HG03565 (cell line): ENCODE data around the gene OR10J1.
"Not testable (repeated sequence)": the region's sequence is repeated elsewhere in the genome, so short reads cannot be mapped to it uniquely, and the experiment has no call there.

ENCODE experiments used
- ATAC-seq: cut with Tn5 transposase; IDR thresholded peaks from one replicate; pipeline ENCODE4 v1.9.1; 2021; ENCODE audit warnings: mild to moderate bottlenecking, moderate library complexity; ENCODE audit not compliant: unreplicated experiment

OR10J1 gene, protein sequence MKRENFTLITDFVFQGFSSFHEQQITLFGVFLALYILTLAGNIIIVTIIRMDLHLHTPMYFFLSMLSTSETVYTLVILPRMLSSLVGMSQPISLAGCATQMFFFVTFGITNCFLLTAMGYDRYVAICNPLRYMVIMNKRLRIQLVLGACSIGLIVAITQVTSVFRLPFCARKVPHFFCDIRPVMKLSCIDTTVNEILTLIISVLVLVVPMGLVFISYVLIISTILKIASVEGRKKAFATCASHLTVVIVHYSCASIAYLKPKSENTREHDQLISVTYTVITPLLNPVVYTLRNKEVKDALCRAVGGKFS

DNA sequence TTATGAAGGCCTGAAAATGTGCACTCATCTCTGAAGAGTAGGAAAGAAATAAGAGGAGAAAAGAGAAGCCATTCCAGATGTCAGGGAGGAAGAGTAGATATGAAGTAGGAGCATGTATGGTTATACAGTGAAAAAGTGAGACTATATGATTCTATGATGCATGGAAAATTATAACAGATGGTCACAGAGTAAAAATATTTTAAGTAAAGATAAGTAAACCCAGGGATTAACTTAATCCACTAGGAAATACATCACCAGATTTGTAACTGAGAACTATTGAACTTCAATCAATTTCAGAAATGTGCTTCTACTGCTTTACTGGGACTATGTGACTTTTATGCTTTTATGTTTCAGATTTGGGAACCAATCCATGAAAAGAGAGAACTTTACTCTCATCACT lies at the start of gene OR10J1:
TSS of gene OR10J1 (plus strand) at position 301 of the 400 bp plus-strand sequence. CDS start at position 371, 70 bp downstream.
- ATAC-seq, result no peak

DNA sequence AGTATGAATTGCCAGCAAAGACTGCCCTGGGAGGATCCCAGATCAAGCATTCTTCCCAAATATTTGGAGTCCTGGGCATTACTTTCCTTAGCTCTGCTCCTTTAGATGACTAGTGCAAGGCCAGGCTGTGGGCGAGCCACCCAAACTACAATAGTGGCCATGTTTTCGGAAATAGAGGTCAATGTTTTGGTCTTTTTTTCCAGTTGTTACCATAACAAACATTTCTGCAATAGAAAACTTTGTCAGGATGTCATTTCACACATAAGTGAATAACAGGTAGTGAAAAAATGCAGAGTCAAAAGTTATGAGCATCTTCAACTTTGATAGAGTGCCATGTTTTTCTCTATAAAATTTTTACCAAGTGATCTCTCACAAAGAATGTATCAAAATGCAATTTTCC lies 32.7 kb upstream of the OR10J1 start:
- ATAC-seq, result no peak

DNA sequence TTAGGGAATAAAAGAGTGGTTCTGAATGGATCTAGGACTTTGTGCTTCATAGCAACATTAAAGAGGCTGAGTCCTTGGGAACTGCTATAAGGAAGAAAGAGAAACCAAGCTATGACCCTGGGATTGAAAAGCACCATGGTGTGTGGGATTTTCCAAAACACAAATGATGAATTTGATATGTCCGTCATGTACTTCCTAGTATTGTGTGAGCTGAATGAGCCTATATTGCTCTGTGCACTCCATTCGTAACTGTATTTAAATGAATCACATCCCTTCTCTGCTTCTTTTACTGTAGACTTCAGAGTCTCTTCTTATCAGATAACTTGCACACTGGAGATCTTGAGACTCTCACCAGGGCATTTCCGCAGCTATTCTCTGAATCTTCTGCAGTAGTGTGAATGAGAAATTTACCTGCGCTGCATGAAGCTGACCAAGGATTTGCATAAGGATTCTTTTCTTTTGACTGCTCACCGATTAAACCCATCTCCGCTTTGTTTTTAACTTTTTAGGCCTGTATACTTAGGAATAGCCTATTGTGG lies 30.6 kb upstream of the OR10J1 start:
- ATAC-seq, result no peak

DNA sequence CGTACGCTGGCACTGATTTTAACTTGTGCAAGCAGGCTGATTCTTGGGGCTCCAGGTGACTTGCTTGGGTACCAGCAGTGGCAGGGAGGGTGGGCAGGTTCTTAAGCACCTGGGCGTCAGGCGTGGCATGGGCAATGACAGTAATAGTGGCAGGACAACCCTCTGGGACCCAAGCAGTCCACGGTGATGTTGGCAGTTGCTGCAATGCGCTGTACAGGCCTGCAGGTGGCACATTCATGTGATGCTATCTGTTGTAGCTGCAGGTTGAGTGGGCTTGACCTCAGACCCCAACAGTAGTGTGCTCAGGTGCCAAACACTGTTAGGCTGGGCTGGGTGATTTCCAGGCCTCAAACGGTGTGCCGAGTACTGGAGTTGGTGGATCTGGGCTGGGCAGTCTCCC lies 17.7 kb upstream of the OR10J1 start:
- ATAC-seq, result no peak

DNA sequence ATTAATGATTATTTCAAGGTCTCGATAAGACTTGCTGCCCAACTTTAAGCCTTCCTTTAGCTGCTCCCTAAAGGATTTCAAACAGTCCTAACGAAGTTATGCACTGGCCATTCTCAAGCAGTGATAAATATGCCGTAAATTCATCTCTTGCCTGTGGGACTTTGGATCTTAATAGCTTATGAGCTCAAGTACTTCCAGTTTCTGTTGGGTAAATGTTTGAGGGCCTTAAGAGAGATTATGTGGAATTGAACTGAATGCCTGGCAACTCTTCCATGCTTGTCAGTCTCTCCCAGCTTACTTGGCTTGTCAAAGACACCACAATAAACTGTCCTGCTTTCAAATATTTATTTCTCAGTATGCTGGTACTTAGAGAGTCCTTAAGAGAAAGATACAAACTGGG lies 11.0 kb upstream of the OR10J1 start:
- ATAC-seq, result no peak

DNA sequence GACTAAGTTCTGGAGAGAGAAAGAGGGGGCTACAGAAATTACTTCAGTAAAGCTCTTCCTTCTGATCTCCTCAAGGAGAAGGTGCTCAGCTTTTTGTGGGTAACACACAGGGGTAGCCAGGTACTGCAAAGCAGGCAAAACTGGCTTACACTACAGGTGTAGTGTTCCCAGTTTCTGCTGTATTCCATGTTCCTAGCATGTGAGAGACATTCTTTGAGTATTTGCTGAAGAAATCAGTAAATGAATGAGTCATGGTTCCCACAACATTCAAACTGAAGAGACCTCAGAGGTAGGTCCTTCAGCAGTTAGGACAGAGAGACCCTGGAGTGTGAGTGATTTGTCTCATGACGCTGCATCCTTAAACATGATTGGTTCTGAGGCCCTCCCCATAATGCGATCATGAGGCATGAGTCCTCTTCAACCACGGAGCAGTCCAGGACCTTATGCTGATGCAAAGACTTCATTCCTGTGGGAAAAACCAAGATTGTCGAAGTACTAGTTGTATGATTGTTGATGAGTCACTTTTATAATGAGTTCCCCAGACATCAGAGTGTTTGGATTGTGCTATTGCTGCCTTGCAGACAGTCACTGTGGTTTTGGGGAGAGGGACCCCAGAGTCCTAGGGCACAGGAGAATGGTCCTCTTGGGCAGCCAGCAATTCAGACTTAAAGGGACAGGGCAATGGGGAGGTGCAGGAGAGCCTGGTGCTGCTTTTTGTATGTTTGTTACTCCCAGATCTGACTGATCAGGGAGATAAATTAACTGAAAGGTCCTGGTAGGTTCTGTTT lies 10.3 kb upstream of the OR10J1 start:
- no peak for ATAC-seq

DNA sequence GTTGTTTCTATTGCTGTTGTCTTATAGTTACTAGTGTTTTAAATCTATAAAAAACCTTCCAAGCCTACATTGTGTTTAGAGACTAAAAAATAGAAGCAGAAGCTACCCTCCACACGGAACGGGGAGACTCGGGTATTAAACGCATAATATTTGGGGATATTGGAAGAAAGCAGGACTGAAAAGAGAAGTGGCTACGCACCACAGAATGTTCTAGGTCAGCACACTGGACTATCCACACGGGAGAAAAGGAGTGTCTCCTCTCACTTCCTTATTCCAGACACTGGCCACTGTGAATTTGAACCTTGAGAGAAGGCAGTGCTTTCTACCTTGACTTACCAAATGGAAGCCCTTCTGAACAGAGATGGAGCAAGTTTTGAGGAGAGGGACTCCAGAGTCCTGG lies 8.5 kb upstream of the OR10J1 start:
- ATAC-seq, result no peak

DNA sequence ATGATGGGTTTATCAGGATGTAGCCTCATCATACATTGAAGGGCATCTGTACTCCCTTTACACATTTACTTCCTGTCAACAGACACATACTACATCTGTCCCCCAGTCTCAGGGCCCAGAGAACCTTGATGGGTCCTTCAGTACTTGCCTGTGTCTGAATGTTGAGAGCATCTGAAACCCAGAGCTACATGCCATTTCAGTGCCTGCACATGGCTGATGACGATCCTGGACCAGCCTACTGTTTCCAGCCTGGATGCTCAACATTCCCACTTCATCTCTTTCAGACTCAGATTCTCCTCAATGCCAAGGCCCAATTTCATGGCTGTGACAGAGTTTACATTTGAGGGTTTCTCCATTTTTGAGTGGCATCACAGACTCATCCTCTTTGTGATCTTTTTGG lies 7.6 kb upstream of the OR10J1 start, which contains the start of gene OR10J4:
TSS of gene OR10J4 (plus strand) at position 301 of the 400 bp plus-strand sequence.
- ATAC-seq, result no peak

DNA sequence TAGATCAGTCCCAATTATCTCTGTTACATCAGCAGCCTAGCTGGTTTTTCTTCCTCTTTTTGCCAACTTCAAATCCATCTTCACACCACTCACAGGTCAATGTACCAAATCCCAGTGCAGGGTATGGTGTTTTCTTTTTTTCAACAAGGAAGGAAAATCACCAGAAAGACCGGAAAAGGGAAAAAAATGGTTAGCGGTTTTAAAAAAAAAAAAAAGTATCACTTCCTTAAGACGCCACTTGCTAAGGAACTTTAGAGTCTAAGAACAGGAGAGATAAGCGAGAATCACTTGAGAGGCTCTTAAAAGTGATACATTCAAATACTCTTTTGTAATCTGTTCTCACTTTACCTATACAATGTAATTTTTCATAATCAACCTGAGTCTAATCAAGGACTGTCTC lies 3.1 kb upstream of the OR10J1 start:
- no peak for ATAC-seq

DNA sequence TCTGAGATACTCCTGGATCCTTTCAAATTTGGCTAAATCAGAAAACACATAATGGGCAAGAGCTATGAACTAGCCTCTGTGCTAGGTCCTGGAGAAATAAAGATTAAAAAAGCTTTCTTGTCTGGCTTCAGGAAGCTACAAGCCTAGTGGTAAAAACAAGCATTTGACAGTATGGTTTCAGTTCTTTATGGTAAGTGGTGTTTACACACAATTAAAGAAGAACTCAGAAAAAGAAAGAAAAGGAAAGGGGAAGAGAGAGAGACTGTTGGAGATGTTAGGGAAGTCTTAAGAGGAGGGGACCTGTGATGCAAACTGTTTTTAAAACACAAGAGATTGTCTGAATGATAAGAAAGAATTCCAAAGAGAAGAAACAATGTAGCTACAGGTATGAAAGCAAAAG lies 1.8 kb downstream of the OR10J1 start:
- no peak for ATAC-seq

DNA sequence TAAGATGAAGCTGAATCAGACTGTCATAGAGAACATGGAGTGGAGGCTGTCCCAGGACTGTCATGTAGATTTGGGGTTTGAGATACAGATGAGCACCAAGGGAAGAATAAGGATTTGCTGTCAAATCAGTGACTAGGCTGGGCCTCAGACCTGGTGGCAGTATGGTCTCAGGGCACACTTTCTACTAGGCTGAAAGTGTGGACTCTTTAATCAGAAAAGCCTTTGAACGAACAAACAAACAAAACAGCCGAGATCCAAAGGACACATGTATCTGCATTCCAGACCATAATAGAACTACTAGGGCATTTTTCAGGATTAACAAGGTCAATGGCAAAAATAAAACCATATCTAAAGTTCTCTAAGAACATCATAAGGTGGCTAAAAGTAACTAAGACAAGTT lies 2.9 kb downstream of the OR10J1 start:
- no peak for ATAC-seq

DNA sequence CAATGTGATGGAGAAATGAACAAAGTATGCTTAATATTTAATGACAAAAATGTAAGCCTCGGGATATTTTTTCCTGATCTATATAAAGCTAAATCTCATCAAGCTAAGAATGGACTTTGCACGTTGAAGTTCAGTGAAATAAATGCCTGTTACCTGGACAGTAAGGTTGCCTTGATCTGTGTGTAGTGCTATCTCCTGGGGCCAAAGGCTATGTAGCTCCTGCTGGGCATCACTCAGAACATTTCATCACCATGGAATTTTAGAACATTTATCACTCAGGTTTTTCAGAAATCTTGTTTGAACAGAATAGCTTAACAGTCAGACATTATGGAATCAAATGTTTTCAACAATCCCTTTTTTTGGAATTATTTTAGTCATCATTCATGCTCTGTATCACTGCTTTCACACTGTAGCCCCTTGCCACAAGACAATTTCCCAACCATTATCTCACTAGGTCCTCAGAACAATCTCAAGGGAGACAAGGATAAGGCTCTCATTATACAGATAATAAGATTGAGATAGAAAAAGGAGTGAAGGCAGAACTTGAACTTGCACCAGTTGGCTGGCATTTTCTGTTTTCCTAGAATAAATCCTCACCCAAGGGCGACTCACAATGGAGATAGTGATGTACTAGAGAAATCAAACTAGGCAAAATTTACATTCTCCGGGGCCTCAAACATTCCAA lies 3.7 kb downstream of the OR10J1 start:
- ATAC-seq, result no peak

DNA sequence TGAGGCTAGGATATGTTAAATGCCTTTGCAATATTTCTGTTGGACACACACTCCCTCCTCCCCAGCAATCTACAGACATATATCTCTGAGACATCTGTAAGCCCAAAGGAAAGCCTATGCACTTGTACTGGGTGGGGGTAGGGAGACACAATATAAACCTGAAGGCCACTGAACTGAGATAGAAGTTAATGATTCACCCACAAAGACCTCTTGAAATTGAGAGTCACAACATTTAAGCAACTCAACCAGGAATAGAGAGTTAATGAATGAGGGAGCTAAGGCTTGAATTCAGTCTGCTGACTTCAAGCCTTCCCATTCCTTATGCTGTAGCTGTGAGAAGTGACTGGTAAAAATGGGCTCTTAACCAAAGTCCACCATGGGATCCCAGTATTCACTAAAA lies 5.0 kb downstream of the OR10J1 start:
- no peak for ATAC-seq

DNA sequence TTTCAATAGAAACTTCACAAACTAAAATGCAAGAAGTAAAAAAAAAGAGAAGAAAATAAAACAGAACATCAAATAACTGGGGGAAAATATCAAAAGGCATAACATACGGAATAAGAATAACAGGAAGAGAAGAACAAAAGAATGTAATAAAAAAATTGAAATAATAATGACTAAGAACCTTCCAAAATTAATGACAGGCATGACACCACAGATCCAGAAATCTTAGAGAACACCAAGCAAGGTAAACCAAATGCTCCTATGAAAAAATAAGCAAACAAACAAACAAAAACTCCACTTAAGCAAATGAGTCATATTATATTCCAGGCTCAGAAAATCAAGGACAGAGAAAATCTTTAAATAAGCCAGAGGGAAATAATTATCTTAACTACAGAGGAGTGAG lies 8.7 kb downstream of the OR10J1 start:
- no peak for ATAC-seq

DNA sequence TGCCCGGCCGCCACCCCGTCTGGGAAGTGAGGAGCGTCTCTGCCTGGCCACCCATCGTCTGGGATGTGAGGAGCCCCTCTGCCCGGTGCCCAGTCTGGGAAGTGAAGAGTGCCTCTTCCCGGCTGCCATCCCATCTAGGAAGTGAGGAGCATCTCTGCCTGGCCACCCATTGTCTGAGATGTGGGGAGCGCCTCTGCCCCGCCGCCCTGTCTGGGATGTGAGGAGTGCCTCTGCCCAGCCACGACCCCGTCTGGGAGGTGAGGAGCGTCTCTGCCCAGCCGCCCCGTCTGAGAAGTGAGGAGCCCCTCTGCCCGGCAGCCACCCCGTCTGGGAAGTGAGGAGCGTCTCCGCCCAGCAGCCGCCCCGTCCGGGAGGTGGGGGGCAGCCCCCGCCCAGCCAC lies 10.1 kb downstream of the OR10J1 start:
- not testable (repeated sequence) for ATAC-seq

DNA sequence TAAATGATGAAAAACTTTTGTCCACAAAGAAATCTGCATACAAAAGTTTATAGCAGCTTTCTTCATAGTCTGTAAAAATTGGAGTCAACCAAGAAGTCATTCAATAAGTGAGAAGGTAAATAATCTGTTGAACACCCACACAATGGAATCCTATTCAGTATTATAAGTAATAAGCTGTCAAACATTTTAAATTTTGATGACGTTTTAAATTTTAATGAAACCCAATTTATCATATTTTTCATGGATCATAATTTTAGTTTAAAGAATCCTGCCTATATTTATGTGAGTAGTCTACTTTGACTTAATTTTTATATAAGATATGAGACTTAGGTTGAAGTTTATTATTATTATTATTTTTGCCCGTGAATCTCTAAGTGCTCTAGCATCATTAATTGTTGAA lies 20.0 kb downstream of the OR10J1 start:
- no peak for ATAC-seq

DNA sequence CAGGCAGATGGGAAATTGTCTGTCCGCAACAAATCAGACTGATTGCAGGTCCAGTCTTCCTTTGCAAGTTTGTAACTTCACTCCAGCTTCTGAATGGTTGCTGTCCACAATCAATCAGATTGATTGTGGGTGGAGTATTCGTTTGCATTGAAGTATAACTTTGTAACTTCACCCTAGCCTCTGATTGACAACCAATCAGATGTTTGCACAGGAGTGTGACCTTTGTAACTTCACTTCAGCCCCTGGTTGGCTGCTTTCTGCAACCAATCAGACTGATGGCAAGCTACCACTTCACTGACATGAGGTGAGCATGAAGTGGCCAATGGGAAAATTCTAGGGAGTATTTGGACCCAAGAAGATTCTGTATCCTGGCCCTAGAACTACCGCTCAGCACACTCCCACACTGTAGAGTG lies 25.7 kb downstream of the OR10J1 start:
- no peak for ATAC-seq

DNA sequence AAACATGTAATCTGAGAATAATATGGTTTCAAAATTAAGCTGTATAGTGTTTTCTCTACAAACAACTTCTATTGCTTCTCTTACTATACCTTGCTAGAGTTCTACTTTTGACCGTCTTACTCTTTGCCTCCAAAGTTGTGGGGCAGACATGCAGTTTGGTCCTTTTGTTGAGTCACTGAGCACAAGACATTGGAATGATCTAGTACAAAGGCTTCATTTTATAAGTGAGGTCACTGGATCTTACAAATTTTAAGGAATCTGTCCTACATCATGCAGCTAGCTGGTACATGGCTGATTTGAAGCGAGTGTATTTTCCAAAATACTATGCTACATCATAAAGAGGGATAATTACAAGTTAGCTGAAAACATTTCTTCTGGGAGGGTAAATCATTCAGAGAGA lies 28.8 kb downstream of the OR10J1 start:
- no peak for ATAC-seq

DNA sequence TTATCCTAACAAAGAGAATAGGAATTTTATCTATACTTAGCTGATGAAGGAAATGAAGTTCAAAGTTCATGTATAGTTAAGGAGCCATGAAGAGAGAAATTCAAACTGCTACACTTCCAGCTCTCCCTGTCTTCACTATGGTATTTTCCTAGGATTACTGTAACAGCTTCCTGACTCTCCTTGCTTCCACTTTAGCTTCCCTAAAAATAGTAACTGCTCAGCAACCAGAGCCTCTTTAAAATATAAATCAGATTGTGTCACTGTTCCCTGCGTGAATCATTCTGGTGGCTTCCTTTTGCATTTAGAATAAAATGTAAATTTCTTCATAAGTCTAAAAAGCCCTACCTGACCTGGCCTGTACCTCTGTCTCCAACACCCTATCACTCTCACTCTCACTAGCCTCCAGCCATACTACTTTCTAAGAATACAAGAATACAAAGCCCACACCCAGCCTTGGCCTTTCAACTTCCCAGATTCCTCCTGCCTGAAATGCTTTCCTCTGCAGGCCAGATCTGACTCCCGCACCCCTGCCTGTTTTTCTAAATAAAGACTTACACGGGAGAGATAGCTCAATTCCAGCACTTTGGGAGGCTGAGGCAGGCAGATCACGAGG lies 30.5 kb downstream of the OR10J1 start:
- no peak for ATAC-seq

DNA sequence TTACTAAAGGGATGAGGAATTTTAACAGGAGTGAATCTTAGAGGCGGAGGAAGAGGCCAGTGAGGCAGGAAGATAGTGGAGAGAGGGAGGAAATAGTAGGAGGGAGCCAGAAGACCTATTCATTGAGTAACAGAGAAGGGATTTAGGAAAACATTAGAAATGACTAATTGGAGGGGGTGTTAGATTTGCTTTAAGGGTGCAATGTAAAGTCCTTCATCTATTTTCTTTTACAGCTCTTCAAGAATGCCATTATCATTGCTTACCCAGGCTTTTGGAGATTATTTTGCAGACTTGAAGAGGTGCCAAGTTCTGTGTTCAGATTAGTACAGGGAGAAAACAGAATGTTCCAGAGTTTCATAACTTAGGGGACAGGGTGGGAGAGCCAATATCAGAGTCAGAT lies 33.8 kb downstream of the OR10J1 start:
- no peak for ATAC-seq

DNA sequence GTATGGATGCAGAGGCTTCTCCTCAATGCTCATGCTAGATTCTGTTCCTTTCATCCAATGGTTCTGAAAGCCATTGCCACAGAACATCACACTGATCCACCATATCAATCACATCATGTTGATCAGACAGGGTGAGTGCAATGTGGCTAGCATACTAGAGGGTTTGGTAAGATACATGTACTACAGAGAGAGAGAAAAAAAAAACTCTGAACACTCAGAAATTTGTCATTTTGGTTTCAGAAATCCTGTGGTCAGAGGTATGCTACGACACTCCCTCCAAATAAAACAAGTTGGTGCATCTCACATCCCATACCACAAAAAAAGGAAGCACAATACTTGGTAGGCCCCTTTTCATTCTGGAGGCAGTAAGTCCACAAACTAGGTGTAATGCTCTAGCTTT lies 35.4 kb downstream of the OR10J1 start:
- ATAC-seq, result no peak
